Keratinocyte (primary cell): ENCODE measurements around the gene PLEKHA6.

ENCODE experiments used
- CTCF ChIP-seq, 3 experiments: IDR thresholded peaks in 1 of 3; conservative IDR thresholded peaks in 1 of 3; optimal IDR thresholded peaks in 1 of 3; 2 replicates in 2 of 3; 3 replicates in 1 of 3; pipeline versions ENCODE3 to v1.5.1; 2011; ENCODE audit warnings: low read length in 3 of 3, mild to moderate bottlenecking in 3 of 3, moderate library complexity in 2 of 3, control low read depth in 1 of 3, inconsistent platforms in 1 of 3; ENCODE audit not compliant: insufficient read depth in 2 of 3; ENCODE audit errors: extremely low read depth in 1 of 3
- EZH2 ChIP-seq: IDR thresholded peaks from one replicate; pipeline ENCODE4 v1.6.1; 2012; ENCODE audit warnings: inconsistent platforms, mild to moderate bottlenecking, low read length, moderate library complexity

DNA sequence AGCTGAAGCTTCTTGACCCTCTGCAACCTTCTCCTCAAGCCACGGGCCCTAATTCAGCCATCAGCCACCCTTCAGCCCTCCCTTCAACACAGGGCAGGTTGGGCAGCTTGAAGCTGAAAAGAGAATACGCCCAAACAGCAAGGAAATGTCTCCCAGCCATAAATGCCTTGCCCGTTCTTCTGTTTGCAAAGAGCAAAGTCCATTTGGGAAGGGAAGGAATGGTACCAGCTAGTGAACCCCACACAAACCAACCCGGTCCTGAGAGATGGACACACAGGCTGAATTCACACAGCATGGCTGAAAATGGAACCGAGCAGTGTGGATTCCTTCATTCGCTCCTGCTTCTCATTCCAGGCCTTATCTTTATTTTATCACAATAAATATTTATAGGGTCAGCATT, 11.5 kb downstream of the PLEKHA6 start:
- TF ChIP-seq EZH2 (no peak), CTCF (optimal IDR thresholded peaks at IDR 0.05 in 1 of 3, IDR thresholded peaks at IDR 0.05 in 1 of 3, conservative IDR thresholded peaks at IDR 0.05 in 1 of 3; ENCODE audit: extremely low read depth in 1 of 3, insufficient read depth in 2 of 3, low read length in 3 of 3) (no peak)
